Endothelial cell of umbilical vein (primary cell): ENCODE data around the gene CNOT4. TPM values are rescaled to one million over a fixed set of nuclear protein-coding genes. Genes with fewer than 3 reads are reported as not detected.

Experiments used
- BruUV-seq: library from RNA; stranded (reverse); fragments of 400-500 nt; replicated peaks from 2 replicates; lab custom pipeline; 2021; lab: Mats Ljungman, UMichigan
- CTCF ChIA-PET: fragments of 300-600, 350-600 bp; sonication (Branson Sonifier 250); formaldehyde crosslinking; loops from one replicate; lab custom pipeline; 2021; ENCODE audit warnings: antibody characterized with exemption, inconsistent platforms; lab: Charles Lee
- POLR2A ChIA-PET: fragments of 300-600, 350-600 bp; sonication (Branson Sonifier 250); formaldehyde crosslinking; loops from one replicate; lab custom pipeline; 2021; ENCODE audit warnings: antibody characterized with exemption, inconsistent platforms; lab: Charles Lee
- DNase-seq: peaks from one replicate; pipeline ENCODE4 v3.0.0-alpha.2; 2011; ENCODE audit warnings: low read depth, low spot score
- FAIRE-seq: peaks from 2 replicates; lab custom pipeline; 2011; peaks lifted over from hg19 to GRCh38; lab: Jason Lieb, UNC
- H2AFZ ChIP-seq: 2 replicates; pipeline ENCODE4 v1.6.0; 2012; ENCODE audit warnings: low read depth, low read length, control low read depth, inconsistent platforms
- H3K27ac ChIP-seq: 2 replicates; pipeline ENCODE4 v1.5.1; 2011; ENCODE audit warnings: low read depth, mild to moderate bottlenecking, control low read depth, low read length, moderate library complexity; ENCODE audit not compliant: insufficient read depth
- H3K27me3 ChIP-seq, 2 experiments: 2 replicates each; pipeline versions ENCODE4 v1.6.0 to v1.6.1; 2011; ENCODE audit warnings: low read length in 2 of 2, mixed read lengths in 1 of 2; ENCODE audit not compliant: control insufficient read depth in 2 of 2, insufficient read depth in 2 of 2
- H3K36me3 ChIP-seq, 2 experiments: 2 replicates in 1 of 2; 3 replicates in 1 of 2; pipeline ENCODE4 v1.5.1; 2011; ENCODE audit warnings: low read length in 2 of 2, mild to moderate bottlenecking in 1 of 2, moderate library complexity in 1 of 2; ENCODE audit not compliant: control insufficient read depth in 2 of 2, insufficient read depth in 2 of 2; ENCODE audit errors: extremely low read depth in 1 of 2
- H3K4me1 ChIP-seq: 3 replicates; pipeline ENCODE4 v1.5.1; 2011; ENCODE audit warnings: mild to moderate bottlenecking, low read length; ENCODE audit not compliant: control insufficient read depth, insufficient read depth; ENCODE audit errors: extremely low read depth
- H3K4me2 ChIP-seq: 2 replicates; pipeline ENCODE4 v1.6.1; 2011; ENCODE audit warnings: low read length, control low read depth, mixed read lengths; ENCODE audit not compliant: insufficient read depth
- H3K4me3 ChIP-seq, 3 experiments: fragments of 200-600 bp in 1 of 3; sonication (generic), shearing (Covaris generic) in 1 of 3; replicated peaks in 1 of 3; 2 replicates each; pipeline ENCODE4 v1.5.1; 2011 to 2016; ENCODE audit warnings: control low read depth in 3 of 3, low read length in 3 of 3, mild to moderate bottlenecking in 2 of 3, inconsistent platforms in 1 of 3, low read depth in 1 of 3, moderate library complexity in 1 of 3; ENCODE audit not compliant: insufficient read depth in 1 of 3
- H3K79me2 ChIP-seq: 2 replicates; pipeline ENCODE4 v1.6.0; 2012; ENCODE audit warnings: low read length, inconsistent platforms; ENCODE audit not compliant: control insufficient read depth, insufficient read depth
- H3K9ac ChIP-seq: replicated peaks from 2 replicates; pipeline ENCODE3; 2011; ENCODE audit warnings: low read length, control low read depth; ENCODE audit not compliant: insufficient read depth; ENCODE audit errors: extremely low read depth
- H3K9me1 ChIP-seq: replicated peaks from 3 replicates; pipeline ENCODE4 v1.6.0; 2011; ENCODE audit warnings: mild to moderate bottlenecking, low read length; ENCODE audit not compliant: control insufficient read depth, insufficient read depth; ENCODE audit errors: extremely low read depth
- H3K9me3 ChIP-seq: replicated peaks from 2 replicates; pipeline ENCODE4 v1.5.1; 2012; ENCODE audit warnings: low read length, inconsistent platforms; ENCODE audit not compliant: control insufficient read depth, insufficient read depth
- H4K20me1 ChIP-seq: replicated peaks from 2 replicates; pipeline ENCODE3; 2011; ENCODE audit warnings: mild to moderate bottlenecking, low read length; ENCODE audit not compliant: control insufficient read depth, insufficient read depth; ENCODE audit errors: extremely low read depth
- CTCF ChIP-seq, 2 donors: IDR thresholded peaks; 1 replicate in 1 of 2; 2 replicates in 1 of 2; pipeline ENCODE4 v1.5.1; 2011; ENCODE audit warnings: low read length in 2 of 2, mild to moderate bottlenecking in 2 of 2, moderate library complexity in 2 of 2, control low read depth in 1 of 2, inconsistent platforms in 1 of 2, low read depth in 1 of 2; ENCODE audit not compliant: insufficient read depth in 1 of 2; ENCODE audit errors: extremely low read depth in 1 of 2
- EZH2 ChIP-seq: IDR thresholded peaks from 2 replicates; pipeline ENCODE4 v1.6.1; 2012; ENCODE audit warnings: borderline replicate concordance, low read depth, mild to moderate bottlenecking, moderate library complexity, low read length, inconsistent platforms; ENCODE audit not compliant: severe bottlenecking
- FOS ChIP-seq: IDR thresholded peaks from 2 replicates; pipeline ENCODE4 v1.6.1; 2011; ENCODE audit warnings: mild to moderate bottlenecking, low read length, moderate library complexity, borderline replicate concordance; ENCODE audit not compliant: insufficient read depth
- GATA2 ChIP-seq: IDR thresholded peaks from 2 replicates; pipeline ENCODE4 v1.7.0; 2011; ENCODE audit warnings: low read depth, mild to moderate bottlenecking, moderate library complexity, mixed read lengths, low read length; ENCODE audit not compliant: insufficient read length, insufficient read depth
- JUN ChIP-seq: IDR thresholded peaks from 2 replicates; pipeline ENCODE4 v1.6.1; 2011; ENCODE audit warnings: borderline replicate concordance, low read depth; ENCODE audit not compliant: insufficient read length, insufficient read depth
- MAX ChIP-seq: IDR thresholded peaks from 2 replicates; pipeline ENCODE4 v1.6.1; 2011; ENCODE audit not compliant: insufficient read depth, insufficient read length
- MYC ChIP-seq: IDR thresholded peaks from one replicate; pipeline ENCODE4 v1.6.1; 2011; ENCODE audit warnings: mild to moderate bottlenecking, low read depth, low read length
- POLR2A ChIP-seq: IDR thresholded peaks from 2 replicates; pipeline ENCODE4 v1.6.1; 2012; ENCODE audit warnings: low read depth, mild to moderate bottlenecking, control low read depth, low read length
- POLR2AphosphoS5 ChIP-seq: IDR thresholded peaks from 2 replicates; pipeline ENCODE4 v1.6.1; 2012; ENCODE audit warnings: low read depth, mild to moderate bottlenecking, control low read depth, low read length, moderate library complexity; ENCODE audit not compliant: insufficient read depth
- dilution Hi-C: fragments of 300-500 bp; cut with MboI; formaldehyde crosslinking; loops from one replicate; pipeline ENCODE4 v1.15.0; 2019; ENCODE audit warnings: low sequenced_read_pairs; ENCODE audit not compliant: extremely low pct_ligation_motif_present
- intact Hi-C: fragments of 100-400 bp; cut with micrococcal nuclease; formaldehyde crosslinking; loops from one replicate; pipeline ENCODE4 v1.10.0; 2022
- polyA plus RNA-seq, 4 experiments: library from polyadenylated mRNA; depleted of rRNA in 3 of 4; stranded (reverse) in 3 of 4; unstranded in 1 of 4; fragments of >200 nt; gene quantifications; 2 replicates each; pipeline versions ENCODE4 v1.2.1 to v1.2.3, GENCODE V29; 2011 to 2012; ENCODE audit warnings: missing spikeins in 1 of 4
- total RNA-seq: library from RNA; stranded (reverse); gene quantifications from 2 replicates; pipeline ENCODE4 v1.2.3, GENCODE V29; 2021

Gene CNOT4
- total and polyA plus RNA-seq, 2 donors (not counting 3 experiments of a cell fraction or from before 2014, with no cell fraction given): 10.3 to 21.7 TPM

- Histone ChIP-seq H3K79me2 (no peaks in the 10 kb centered on the region), H3K4me1 (no peaks in the 10 kb centered on the region), H2AFZ (no peak overlapping the region), H3K36me3 (no peaks in the 10 kb centered on the region), H3K4me2 (no peak overlapping the region), H3K9me1 (no peaks in the 10 kb centered on the region), H3K27me3 (no peaks in the 10 kb centered on the region), H3K27ac (no peak overlapping the region), H4K20me1 (no peaks in the 10 kb centered on the region), H3K9ac (no peak overlapping the region), H3K9me3 (no peaks in the 10 kb centered on the region), H3K4me3 (no peak overlapping the region)
- CTCF ChIA-PET: interaction anchor here (0.7 to 1.1 kb wide), 3 partner anchors 11 to 32 kb away, joined by 3 to 4 read pairs (median 4); no protein-coding TSS in a partner anchor
- no TSS peak for BruUV-seq
- FAIRE-seq (no peak), DNase-seq (no peak)
- intact Hi-C loops: no loop called here
- TF ChIP-seq MYC (no peak), GATA2 (no peak), POLR2AphosphoS5 (no peak), POLR2A (no peak), JUN (no peak), CTCF (IDR thresholded peaks at IDR 0.05; ENCODE audit: extremely low read depth in 1 of 2, insufficient read depth in 1 of 2, low read depth in 1 of 2, low read length in 2 of 2) (no peak), FOS (no peak), MAX (no peak), EZH2 (no peak)
- dilution Hi-C loops: no loop called here
- POLR2A ChIA-PET: no interaction called here
These were observed 31.1 kb upstream of the CNOT4 start for GRCh38 chr7:135541029-135541428.
